Right atrium auricular region (tissue), 2 donors: ENCODE results near the gene PTPRN2. TPM values are rescaled to one million over a fixed set of nuclear protein-coding genes. Genes with fewer than 3 reads are reported as not detected.

Source experiments
- DNase-seq: peaks from one replicate; pipeline ENCODE4 v3.0.0-alpha.2; 2019; ENCODE audit warnings: low spot score
- H3K27ac ChIP-seq, 2 donors: fragments of 200-600 bp; sonication (generic); 1 replicate in 1 of 2; 2 replicates in 1 of 2; pipeline ENCODE4 v1.5.1; 2016 to 2019
- H3K27me3 ChIP-seq, 2 donors: fragments of 200-600 bp; sonication (generic); one replicate each; pipeline versions ENCODE4 v1.5.1 to v1.6.0; 2017 to 2019
- H3K36me3 ChIP-seq: fragments of 200-600 bp; sonication (generic); one replicate; pipeline ENCODE4 v1.5.1; 2016
- H3K4me1 ChIP-seq, 2 donors: fragments of 200-600 bp; sonication (generic); one replicate each; pipeline versions ENCODE4 v1.5.1 to v1.6.0; 2017 to 2019
- H3K4me3 ChIP-seq, 2 donors: fragments of 200-600 bp; sonication (generic); 1 replicate in 1 of 2; 2 replicates in 1 of 2; pipeline ENCODE4 v1.5.1; 2017 to 2019; ENCODE audit warnings: mild to moderate bottlenecking in 1 of 2, moderate library complexity in 1 of 2
- H3K9me3 ChIP-seq, 2 donors: fragments of 200-600 bp; sonication (generic); one replicate each; pipeline ENCODE4 v1.5.1; 2019
- total RNA-seq, 2 donors: library from RNA; depleted of rRNA; stranded (reverse); fragments of >200 nt; gene quantifications; one replicate each; pipeline ENCODE4 v1.1.0, GENCODE V29; 2016
- TF ChIP-seq, protein P1 (sequence below), 2 donors: fragments of 200-600 bp; sonication (generic); IDR thresholded peaks; one replicate each; pipeline ENCODE4 v1.5.1; 2019; ENCODE audit warnings: antibody characterized with exemption in 2 of 2

Gene PTPRN2
- total RNA-seq, 2 donors from 2014 or later, result 2.6 to 2.7 TPM

DNA sequence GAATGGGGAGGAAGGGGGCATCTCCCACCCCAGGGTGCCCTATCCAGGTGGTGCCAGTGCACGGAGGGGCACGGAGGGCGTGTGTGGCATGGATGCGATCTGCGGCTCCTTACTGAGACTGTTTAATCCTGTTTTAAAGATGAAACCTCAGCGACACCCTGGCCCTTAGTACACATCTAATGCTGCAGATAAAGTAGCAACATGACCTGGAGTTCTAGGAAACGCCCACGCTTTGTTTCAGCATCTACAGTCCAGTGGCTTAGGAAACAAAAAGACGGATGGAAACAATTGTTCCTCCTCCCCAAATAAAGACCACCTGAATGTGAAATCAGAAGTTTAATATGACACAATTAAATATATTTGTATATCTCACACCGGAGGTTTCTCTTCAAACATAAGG, 1048.9 kb downstream of the PTPRN2 start:
- Histone ChIP-seq H3K27ac (no peak overlapping the region), H3K27me3 (no peaks in the 10 kb centered on the region), H3K36me3 (no peaks in the 10 kb centered on the region), H3K4me1 (no peaks in the 10 kb centered on the region), H3K4me3 (no peak overlapping the region), H3K9me3 (no peaks in the 10 kb centered on the region)
- DNase-seq, result no peak
- TF ChIP-seq, protein P1, sequence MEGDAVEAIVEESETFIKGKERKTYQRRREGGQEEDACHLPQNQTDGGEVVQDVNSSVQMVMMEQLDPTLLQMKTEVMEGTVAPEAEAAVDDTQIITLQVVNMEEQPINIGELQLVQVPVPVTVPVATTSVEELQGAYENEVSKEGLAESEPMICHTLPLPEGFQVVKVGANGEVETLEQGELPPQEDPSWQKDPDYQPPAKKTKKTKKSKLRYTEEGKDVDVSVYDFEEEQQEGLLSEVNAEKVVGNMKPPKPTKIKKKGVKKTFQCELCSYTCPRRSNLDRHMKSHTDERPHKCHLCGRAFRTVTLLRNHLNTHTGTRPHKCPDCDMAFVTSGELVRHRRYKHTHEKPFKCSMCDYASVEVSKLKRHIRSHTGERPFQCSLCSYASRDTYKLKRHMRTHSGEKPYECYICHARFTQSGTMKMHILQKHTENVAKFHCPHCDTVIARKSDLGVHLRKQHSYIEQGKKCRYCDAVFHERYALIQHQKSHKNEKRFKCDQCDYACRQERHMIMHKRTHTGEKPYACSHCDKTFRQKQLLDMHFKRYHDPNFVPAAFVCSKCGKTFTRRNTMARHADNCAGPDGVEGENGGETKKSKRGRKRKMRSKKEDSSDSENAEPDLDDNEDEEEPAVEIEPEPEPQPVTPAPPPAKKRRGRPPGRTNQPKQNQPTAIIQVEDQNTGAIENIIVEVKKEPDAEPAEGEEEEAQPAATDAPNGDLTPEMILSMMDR (IDR thresholded peaks at IDR 0.05), result no peak

DNA sequence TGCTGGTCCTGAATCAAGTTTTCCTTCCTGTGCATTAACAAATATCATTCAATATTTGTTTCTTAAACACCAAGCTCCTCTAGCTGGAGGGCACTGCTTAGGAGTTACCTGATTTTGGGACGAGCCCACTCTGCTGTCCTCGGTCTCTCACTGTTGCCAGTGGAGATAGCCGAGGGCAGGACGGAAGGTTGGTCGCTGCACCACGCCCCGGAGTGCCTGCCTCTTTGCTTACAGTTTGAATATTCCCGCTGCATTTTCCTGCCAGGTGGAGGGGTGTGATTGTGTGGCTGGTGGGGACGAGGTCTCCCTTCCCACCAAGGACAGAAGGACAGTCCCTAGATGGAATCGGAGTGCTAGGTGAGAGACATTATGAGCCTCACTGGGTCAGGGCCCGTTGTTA, 1049.3 kb downstream of the PTPRN2 start:
- H3K27me3 ChIP-seq, result no peaks in the 10 kb centered on the region
- no peaks in the 10 kb centered on the region for H3K36me3 ChIP-seq
- no peak overlapping the region for H3K4me3 ChIP-seq
- no peaks in the 10 kb centered on the region for H3K4me1 ChIP-seq
- no peak overlapping the region for H3K27ac ChIP-seq
- TF ChIP-seq, protein P1 (IDR thresholded peaks at IDR 0.05), result no peak
- H3K9me3 ChIP-seq, result no peaks in the 10 kb centered on the region
- DNase-seq, result no peak

DNA sequence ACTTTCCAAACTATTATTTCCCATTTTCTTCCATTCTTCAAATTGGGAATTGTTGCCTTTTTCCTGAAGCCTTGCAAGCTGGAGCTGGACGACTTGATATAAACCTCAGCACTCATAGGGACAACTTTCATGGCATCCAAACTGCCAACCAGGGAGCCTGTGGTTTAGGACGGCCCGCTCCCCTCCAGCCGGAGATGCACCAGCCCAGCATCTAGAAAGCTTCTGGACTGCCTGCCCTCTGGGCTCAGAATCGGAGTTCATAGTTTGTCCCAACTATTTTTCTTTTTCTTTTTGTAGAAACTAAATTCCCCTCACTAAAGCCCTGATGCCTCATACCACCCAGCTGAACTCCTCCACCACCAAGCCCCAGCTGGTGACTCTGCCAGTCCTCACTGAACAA, 1050.6 kb downstream of the PTPRN2 start:
- DNase-seq, result no peak
- Histone ChIP-seq H3K4me1 (no peaks in the 10 kb centered on the region), H3K27me3 (no peaks in the 10 kb centered on the region), H3K4me3 (no peak overlapping the region), H3K9me3 (peaks cover 0 to 8% of the 10 kb centered on the region in 2 donors), H3K36me3 (no peaks in the 10 kb centered on the region), H3K27ac (no peak overlapping the region)
- TF ChIP-seq, protein P1 (IDR thresholded peaks at IDR 0.05), result no peak

DNA sequence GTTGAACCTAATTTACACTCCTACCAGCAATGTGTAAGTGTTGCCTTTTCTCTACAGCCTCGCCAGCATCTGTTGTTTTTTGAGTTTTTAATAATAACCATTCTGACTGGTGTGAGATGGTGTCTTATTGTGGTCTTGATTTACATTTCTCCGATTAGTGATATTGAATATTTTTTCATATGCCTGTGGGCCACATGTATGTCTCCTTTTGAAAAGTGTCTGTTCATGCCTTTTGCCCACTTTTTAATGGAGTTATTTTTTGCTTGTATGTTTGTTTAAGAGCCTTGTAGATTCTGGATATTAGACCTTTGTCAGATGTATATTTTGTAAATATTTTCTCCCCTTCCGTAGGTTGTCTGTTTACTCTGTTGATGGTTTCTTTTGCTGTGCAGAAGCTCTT, 1055.6 kb downstream of the PTPRN2 start:
- no peak overlapping the region for H3K27ac ChIP-seq
- H3K4me1 ChIP-seq, result no peaks in the 10 kb centered on the region
- DNase-seq, result no peak
- H3K4me3 ChIP-seq, result no peak overlapping the region
- H3K36me3 ChIP-seq, result no peaks in the 10 kb centered on the region
- TF ChIP-seq, protein P1 (IDR thresholded peaks at IDR 0.05), result no peak
- no peaks in the 10 kb centered on the region for H3K27me3 ChIP-seq
- peaks cover 0 to 18% of the 10 kb centered on the region in 2 donors for H3K9me3 ChIP-seq

DNA sequence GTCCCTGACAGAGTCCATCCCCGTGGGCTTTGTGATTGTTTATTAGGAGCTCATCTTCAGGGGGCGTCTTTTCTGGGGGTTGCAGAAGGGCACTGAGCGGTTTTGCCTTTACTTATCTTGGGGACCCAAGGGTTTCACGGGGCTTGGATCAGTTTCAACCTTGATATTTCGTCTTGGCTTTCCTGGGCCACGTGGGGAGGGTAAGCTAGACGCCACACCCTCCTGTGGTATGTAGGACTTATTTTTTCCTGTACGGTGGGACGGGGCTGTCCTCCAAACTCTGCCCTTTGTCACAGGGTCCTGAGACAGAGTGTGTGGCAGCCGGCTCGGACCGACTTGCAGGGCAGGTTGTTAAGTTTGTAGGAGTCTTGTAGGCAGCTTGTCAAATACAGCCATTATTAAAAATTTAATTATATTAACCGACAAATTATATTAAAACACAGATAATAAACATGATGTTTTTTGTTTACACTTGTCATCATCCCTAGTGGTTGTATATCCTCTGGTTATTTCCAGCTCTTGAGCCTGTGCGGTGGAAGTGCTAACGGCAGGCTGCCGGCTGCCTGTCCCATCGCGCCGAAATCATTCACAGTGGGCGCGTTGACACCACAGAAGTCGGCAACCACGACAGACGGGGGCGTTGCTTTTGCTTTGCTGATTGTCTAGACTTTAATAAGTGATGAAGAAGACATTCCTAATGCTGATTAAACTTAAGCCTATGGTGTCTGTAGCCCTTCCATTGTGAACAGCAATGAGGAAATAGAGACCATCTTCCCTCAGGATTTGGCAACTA, 1057.7 kb downstream of the PTPRN2 start:
- no peak overlapping the region for H3K4me3 ChIP-seq
- H3K27me3 ChIP-seq, result no peaks in the 10 kb centered on the region
- H3K9me3 ChIP-seq, result peaks cover 0 to 18% of the 10 kb centered on the region in 2 donors
- no peak overlapping the region for H3K27ac ChIP-seq
- DNase-seq, result no peak
- TF ChIP-seq, protein P1 (IDR thresholded peaks at IDR 0.05), result no peak
- H3K36me3 ChIP-seq, result no peaks in the 10 kb centered on the region
- no peaks in the 10 kb centered on the region for H3K4me1 ChIP-seq
